ENCODE measurements around the gene SYNE1.

SYNE1 gene

DNA sequence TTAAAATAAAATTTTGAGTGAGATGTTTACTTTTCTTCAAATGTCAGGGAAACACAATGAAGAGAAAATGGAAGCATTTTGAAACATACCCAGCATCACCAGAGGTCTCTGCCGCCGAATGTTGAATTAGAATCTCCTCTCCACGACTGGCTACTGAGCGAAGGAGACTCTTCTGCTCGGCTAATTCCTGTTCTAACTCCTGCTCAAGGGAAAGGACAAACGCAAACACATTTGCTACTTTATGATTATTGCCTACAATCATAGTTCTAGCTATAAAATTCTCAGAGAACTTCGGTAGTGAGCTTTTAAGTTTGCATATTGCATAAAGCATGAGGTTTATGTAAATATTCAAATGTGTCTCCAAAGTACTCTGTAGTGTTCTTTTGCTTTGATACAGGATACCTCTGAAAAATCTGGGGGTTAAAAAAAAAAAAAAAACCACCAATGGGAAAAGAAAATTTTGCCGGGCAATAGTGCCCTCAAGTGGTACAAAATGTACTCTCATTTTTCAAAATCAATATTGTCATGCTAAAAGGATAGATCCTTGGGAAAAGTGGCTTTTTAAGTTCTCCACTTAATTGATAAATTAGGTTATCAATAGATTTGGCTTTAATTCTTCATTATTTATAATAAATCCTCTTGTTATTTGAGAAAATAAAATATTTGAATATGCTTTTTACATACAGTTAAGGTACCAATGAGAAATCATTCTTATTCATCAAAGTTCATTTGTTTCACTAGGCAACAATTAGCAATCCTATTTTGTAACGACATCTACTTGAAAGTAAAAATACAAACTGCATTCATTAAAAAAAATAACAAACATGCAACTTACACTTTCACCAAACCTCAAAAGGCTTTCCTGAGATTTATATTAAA is 369.0 kb downstream of the SYNE1 start:
- DNase-seq, result peak; percentile 27

DNA sequence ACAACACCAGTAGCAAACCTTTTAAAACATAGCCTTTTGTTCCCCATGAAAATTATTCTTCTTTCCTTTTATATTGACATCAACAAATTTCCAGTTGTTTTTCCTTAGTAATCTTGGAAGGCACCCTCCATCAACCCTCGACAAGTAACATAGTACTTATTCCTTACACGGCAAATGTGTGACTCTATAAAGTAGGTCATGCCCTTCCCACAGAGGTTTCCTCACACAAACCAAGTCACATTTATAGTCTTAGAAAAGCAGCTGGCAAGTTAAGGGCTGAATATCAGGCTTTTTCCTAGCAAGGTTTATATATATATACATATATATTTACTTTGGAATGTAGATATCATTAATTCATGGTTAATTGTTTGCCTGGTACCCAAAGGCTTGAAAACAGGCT is 371.5 kb downstream of the SYNE1 start:
- DNase-seq, result no peak

DNA sequence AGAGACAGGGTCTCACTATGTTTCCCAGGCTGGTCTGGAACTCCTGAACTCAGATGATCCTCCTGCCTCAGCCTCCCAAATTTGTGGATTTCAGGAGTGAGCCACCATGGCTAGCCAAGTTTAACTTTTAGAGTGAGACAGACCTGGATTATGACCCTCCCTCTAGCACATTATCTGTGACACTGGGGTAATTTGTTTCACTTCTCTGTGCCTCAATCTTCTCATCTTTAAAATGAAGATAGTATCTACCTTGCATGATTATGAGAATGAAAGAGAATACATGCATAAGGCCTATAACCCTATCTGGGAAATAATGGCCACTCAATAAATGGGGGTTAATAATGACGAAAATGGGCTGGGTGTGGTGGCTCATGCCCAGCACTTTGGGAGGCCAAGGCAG is 373.6 kb downstream of the SYNE1 start:
- no peak for DNase-seq

DNA sequence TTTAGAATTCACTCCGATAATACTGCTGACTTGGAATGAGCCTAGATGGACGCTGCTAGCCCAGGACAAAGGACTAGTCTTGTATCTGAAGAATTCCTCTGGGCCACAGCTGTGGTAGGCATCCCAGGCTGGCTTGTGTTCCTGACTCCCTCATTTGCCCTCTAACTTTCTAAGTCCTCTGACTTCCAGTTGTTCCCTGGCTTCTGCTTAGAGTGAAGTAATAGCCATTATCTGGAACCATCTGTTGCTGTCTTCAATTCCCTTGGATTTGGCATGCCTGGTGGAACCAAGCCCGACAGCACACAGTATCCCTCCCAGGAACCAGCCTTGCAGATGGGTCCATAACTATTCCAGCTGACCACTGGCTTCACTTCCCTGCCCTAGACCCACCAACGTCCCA is 376.0 kb downstream of the SYNE1 start:
- DNase-seq, result no peak

DNA sequence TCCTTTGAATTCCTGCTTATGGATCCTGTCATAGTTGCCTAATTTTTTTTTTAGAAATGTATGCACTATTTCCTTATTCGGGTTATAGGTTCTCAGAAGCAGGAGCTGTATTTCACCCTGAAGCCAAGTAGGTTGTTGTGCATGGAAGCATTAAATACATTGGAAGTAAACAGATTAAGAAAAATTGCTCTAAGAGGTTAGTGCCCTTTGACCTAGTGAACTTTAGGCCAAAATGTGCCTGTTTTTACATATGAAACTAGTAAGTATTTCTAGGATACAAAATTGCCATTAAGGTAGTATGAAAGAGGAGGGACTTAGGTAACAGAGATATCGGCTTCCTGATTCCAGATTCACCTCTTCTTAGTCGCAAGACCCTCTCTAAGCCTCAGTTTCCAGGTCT is 377.9 kb downstream of the SYNE1 start:
- no peak for DNase-seq

DNA sequence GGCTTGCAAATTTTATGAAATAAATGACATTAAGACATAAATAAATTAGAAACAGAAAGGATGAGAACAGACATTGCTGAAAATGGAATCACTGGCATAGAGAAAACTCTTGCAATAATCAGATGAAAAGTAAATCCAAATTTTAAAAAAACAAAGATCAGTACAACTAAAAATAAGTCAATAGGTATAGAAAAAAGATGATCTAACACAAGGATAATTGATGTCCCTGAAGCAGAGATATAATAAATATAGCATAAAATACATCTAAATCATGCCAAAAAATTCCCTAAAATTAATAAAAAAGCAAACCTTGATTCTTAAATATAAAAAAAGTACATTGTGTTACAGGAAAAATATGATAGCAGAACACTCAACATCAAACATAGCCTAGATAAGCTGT is 379.6 kb downstream of the SYNE1 start:
- DNase-seq, result no peak

DNA sequence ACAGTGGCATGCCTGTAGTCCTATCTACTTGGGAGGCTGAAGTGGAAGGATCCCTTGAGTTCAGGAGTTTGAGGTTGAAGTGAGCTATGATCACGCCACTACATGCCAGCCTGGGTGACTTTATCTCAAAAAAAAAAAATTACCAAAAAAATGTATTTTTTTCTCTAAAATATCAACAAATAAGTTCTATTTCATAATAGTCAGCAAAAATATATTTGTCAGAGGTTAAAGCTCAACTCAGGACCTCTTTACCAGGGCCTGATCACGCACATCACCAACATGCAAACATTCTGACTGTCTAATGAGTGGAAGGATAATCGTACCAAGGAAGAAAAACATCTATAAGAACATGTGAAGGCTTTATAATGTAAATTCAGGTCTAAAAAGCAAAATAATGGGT is 387.0 kb downstream of the SYNE1 start:
- no peak for DNase-seq

DNA sequence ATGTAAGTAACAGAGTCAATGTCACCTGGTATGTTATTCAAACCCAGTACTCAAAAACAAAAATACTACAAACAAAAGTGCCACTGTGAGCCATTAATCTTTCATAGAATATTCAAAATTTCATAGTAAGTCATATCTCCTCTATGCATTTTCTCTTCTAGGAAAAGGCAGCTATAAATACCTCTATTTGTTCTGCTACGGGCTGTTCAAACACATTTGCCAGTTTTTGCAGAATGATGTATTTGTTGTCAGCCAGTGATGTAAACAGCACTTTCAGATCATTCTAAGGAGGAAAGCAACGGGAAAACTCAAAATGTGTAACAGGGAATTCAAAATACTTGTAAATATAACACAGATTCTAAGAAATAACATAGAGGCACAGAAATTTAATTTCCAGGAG is 388.2 kb downstream of the SYNE1 start:
- DNase-seq, result no peak

DNA sequence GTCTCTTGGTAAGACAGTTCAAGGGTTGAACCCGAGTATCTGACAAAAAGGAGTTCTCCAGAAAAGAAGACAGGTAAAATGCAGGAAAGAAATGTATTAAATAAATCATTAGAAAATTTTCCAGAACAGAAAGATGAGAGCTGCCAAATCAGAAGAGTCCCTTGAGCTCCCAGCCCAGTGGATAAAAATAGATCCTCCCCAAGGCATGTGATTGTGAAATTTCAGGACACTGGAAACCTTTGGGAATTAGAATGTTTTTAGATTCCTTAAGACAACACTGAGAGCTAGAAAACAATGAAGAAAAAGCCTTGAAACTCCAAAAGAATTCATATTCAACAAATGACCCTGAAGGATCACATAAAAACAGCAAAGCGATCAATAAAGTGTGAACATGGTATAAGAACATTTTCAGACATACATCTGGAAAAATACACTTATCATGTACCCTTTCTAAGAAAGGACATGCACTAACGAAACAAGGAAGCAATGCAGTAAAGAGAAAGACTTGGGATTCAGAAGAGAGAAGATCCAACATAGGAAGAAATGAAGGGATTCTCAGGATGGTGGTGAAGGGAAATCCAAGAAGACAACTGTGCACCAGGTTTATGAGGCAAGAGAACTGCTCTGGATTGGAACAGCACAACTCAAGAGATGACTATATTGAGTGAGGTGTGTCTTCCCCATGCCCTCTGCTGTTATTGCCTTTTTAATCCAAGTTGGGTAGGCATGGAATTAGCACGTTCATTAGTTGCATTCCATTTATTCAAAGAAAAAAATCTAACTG is 390.4 kb downstream of the SYNE1 start:
- DNase-seq, result no peak

DNA sequence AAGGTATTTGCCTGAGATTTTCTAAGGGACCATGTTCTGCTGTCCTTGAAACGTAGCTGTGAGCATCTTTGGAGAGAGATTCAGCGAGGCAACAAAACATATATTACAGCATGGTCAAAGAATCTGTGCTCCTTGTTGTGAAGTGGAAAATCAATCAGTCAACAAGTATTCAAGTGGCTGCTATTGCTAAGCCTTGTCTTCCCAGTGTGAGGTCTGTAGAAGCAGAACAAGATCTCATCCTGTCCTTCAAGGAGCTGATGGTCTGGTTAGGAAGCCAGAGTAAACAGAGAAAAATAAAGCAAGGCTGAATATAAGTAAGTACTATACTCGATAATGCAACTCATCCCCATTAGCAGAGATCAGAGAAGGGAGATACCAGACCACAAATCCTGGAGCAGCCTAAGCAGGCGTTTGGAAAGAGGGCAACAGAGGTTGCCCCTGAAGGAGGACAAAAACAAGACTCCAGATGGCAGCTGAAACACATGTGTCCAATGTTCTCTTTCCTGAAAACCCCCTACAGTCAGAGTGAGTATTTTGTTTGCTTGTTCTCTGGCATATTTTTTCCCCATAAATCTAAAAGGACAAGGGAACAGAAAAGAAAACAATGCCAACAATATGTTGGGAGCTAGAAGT is 392.0 kb downstream of the SYNE1 start:
- no peak for DNase-seq

DNA sequence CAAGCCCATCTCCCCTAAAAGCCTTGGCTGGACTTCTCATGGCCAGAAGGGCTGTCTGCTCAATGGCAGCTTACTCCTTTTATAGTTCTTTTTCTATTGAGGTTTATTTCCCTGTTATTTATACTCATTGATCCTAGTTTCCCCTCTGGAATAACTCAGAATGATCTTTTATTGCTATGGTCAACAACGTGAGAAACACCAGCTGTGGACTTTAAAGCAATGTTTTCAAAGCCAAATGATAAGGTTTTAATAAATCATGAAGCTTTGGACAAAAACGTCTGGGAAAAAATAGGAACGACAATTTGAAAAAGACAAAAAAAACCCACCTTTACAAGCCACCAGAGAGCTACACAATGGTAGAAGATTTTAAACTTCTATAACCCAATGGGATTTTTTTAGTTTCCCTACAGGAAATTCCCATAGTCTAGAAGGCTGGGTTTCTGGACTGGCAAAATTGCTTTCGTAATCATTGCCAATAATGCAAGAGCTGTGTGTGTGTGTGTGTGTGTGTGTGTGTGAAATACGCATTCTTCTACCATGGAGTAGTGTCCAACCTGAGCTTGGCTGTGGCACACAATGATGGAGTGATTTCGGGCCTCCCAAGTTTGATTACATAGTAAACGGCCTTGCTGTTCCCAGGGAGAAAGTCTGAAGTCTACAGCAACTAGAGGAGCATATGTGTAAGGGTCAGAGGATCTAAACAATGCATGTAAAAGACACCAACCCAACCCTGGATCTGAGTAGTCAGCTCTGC is 396.0 kb downstream of the SYNE1 start:
- no peak for DNase-seq

DNA sequence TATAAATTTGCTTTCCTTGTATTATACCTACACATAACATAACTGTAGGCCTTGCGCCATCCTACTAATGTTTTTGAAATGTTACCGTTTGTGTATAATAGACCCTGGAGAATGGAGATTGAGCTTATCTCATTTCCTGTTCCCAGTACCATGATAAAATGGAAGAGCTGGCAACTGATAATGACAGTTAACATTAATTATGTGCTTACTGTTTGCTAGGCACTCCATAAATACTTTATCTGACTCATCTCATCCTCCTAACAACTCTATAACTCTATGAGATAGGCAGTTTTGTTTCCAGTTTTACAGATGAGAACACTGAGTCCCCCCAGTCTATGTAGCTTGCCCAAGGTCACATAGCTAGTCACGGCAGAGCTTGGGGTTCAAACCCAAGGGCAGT is 396.7 kb downstream of the SYNE1 start:
- DNase-seq, result no peak

DNA sequence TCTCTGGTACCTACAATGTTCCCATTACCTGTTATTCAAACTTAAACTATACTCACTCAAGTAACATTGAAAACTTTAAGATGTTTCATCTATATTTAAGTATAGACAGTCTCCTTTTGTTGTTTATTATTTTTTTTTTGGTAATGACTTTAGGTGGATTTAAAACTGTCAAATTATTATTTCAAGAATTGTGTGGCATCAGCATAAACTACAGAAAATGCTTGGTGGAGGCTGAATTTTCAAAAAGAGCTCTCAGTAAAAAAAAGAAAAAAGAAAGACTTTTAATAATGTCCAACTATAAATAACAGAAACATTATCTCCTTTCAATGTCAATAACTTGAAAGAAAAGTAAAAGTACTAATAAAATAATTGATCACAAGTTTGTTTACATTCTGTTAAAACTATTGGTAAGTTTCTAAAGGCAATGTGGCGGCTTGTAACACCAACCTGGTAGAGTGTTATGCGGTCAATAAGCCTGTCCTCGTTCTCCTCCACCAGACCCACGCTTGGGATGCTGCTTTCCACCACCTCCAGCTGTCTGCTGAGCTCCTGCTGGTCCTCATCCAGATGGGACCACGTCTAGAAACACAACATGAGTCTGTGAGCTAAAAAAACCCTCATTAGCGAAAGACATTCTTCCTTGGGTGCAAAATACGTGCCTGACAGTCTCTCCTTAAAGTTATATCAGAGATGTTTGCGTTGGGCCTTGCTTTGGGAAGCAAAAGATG is 400.6 kb downstream of the SYNE1 start:
- DNase-seq, result no peak

DNA sequence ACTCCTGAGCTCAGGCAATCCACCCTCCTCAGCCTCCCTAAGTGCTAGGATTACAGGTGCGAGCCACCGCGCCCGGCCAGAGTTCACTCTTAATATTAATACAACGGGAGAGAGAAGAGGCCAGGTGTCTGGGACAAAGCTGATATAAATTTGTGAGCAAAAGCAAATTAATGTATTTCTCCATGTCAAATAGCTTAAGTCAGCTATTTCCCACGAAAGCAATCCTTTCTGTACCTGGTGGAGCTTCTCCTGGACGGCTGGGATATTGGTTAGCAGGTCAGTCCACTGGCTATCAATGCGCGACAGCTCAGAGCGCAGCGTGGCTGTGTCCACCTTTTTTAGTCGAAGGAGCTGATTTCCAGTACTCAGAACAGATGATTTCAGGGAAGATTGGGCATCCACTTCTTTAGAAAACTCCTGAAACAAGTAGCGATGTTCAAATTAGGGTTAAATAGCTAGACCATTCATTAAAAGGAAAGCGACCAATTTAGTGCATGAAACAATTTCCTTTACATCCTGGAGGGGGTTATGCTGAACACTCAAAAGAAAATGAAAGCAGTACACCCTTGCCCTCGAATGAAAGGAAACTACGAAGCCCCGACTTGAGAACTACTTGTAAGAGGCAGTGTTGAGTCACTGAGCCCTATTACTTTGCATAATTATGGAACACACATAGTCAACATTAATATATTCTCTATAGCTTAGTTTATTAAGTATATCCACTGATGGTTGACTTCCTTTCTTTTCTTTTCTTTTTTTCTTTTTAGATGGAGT is 403.4 kb downstream of the SYNE1 start:
- DNase-seq, result peak; percentile 45

DNA sequence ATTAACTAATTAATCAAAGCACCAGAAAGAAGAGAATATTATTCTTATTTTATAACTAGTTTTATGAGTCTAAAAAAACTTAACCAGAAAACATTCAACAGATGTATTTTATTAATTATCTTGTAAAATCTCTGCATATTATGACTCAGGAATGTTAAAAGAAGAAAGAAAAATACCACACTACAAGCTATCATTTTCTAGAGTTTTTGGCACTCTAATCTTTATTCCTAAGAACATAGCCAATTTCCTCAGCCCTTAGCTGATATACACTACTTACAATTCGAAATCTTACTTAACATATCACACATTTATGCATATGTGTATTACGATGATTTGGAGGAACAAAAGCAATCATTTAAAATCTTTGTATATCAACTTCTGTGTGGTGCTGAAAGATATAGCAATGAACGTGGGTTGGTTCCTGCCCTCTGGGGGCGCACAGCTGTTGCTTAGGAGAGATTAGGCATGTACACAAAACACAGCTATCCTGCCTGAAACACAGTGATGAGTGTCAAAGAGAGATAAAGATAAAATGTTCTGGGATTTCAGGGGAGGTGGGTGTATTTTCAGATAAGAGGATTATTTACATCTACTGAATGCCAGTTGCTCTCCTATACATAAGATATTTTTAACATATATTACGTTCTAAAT is 404.5 kb downstream of the SYNE1 start:
- peak; percentile 13 for DNase-seq

DNA sequence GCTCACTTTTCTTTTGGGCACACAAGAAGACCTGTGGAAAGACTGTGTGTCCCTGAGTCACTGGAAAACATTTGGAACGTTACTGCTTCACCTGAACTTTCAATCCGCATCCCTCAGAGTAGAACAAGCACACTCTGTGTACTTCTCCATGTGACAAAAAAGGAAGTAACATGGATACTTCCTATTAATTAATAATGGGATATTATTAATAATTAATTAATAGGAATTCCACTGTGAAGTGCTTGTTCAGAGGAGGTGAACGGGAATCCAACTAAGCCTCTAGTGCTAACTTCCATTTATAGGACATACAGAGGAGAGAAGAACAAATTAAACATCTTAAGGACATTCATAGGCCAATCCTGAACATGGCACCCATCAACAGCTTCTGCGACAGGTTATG is 407.8 kb downstream of the SYNE1 start:
- no peak for DNase-seq

DNA sequence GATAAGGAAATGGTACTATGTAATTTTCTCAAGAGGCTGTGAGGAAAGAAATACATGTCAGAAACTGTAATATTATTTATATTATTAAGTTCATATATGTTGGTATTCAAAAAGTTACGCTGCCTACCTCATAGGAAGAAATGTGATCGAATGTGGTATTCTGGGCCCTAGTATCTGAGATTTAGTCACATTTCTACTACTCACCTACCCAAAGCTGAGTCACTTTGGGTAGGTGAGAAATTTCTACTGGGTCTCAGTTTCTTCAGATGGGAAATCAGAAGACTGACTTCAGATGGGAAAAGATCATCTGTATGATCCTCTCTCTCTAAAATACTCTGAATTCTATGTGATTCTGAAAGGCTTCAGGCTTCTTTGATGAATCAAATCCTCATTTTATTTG is 411.0 kb downstream of the SYNE1 start:
- no peak for DNase-seq

DNA sequence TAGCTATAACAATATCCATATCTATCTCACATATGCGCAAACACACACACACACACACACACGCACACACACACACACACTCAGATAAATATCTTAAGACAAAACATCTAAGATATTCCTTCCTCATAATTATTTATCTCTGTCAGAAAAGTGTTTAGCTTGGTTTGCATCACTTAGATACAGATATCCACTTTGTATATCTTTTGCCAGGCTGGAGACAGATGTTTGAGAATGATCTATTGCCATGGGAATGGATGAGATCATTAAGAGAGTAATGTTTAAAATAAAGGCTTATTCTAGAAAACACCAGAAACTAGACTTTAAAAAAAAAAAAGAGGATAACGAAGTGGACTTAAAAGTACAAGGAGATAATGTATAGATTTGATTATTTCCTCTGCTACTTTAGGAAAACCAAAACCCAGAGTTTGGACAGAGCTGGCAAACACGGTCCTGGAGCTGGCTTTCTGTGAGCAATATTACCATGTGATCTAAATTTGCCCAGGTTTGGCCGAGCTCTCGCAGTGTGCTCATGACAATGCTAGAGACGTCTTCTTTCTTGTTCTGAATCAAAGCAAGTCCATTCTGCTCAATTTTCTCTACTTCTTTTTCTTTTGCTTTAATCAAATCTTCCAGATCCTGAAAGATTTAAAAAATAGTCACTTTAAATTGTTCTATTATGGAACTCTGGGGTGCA is 411.8 kb downstream of the SYNE1 start:
- no peak for DNase-seq

DNA sequence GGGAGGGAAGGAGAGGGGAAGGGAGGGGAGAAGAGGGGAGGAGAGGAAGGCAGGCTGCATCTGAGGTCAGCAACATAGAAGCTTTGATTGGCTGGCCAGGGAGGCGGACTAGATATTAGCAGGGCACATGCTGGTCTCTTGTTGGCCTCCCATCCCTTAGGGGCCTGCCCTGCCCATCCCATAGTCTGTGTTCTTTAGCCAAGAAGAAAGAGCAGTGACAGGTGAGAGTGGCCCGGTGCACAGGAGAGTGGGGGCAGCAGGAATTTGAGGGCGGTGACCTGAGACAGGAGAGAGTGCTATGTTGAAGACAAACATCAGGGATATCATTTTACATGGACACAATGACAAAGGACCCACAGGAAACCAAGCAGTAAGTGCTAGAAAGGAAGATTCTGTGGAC is 413.5 kb downstream of the SYNE1 start:
- no peak for DNase-seq

Data from CD4-positive, alpha-beta T cell treated with Interleukin-6 for 4 hours (primary cell).